Mucosa of descending colon (tissue), 3 donors: ENCODE data around the gene ATP8B4. TPM values are rescaled to one million over a fixed set of nuclear protein-coding genes. Genes with fewer than 3 reads are reported as not detected.
"Not testable (repeated sequence)": the region's sequence is repeated elsewhere in the genome, so short reads cannot be mapped to it uniquely, and the experiment has no call there.

Experiments
- ATAC-seq: fragments of 200-7000 bp; cut with Tn5 transposase; one replicate; pipeline ENCODE4 v1.9.1; 2020; ENCODE audit warnings: mild to moderate bottlenecking, moderate library complexity
- DNase-seq, 3 donors: peaks; one replicate each; pipeline ENCODE4 v3.0.0-alpha.2; 2020
- H3K36me3 ChIP-seq: fragments of 200-600 bp; one replicate; pipeline ENCODE4 v1.8.0; 2021; ENCODE audit warnings: low read depth, mild to moderate bottlenecking
- H3K4me1 ChIP-seq: fragments of 200-600 bp; one replicate; pipeline ENCODE4 v1.8.0; 2021; ENCODE audit warnings: low read depth, mild to moderate bottlenecking
- H3K4me3 ChIP-seq: fragments of 200-600 bp; one replicate; pipeline ENCODE4 v1.8.0; 2021; ENCODE audit warnings: mild to moderate bottlenecking
- H3K9me3 ChIP-seq: fragments of 200-600 bp; one replicate; pipeline ENCODE4 v1.8.0; 2021; ENCODE audit warnings: mild to moderate bottlenecking
- CTCF ChIP-seq: fragments of 200-600 bp; IDR thresholded peaks from one replicate; pipeline ENCODE4 v1.8.0; 2022; ENCODE audit warnings: antibody characterized with exemption, mild to moderate bottlenecking
- intact Hi-C, 2 donors: fragments of 100-400 bp; cut with DNase I in 1 of 2; cut with micrococcal nuclease in 1 of 2; formaldehyde crosslinking; loops; one replicate each; pipeline versions ENCODE4 v1.11.0 to v1.11.1; 2022; cut with DNase I, micrococcal nuclease
- total RNA-seq, 3 donors: library from RNA; stranded (reverse); fragmentation: NEBNext Ultra II Directional in 2 of 3; extraction: Animal tissue kit (Norgen Biotek cat#: 25700) in 2 of 3; gene quantifications; one replicate each; pipeline versions ENCODE4 v1.2.1 to v1.2.4, GENCODE V29; 2021 to 2023
- donor health status: DM: no; HTN: no; CAD: no; lungs with moderate emphysema.
- donor health status: DM: no; HTN: no; CAD: no.
- donor health status: DM: no; HTN: yes; CAD: no.

Gene ATP8B4
- total RNA-seq, 3 donors from 2014 or later, result 4.7 to 8.9 (median 7.4) TPM

- H3K9me3 ChIP-seq, result no peaks in the 10 kb centered on the region
These were observed 22.9 kb downstream of the ATP8B4 start for GRCh38 chr15:50095938-50096821.

GRCh38 chr15:50089386-50089785 lies 29.6 kb downstream of the ATP8B4 start:
- intact Hi-C loops, H3K9me3 ChIP-seq, H3K4me1 ChIP-seq, H3K4me3 ChIP-seq, H3K36me3 ChIP-seq, ATAC-seq, DNase-seq: not testable (repeated sequence)

More at GRCh38 chr15:50095938-50096821, 22.9 kb downstream of the ATP8B4 start:
- Histone ChIP-seq H3K36me3 (no peaks in the 10 kb centered on the region), H3K4me1 (peaks cover 6% of the 10 kb centered on the region), H3K4me3 (no peak overlapping the region)
- ATAC-seq, result peak; percentile 61
- no peak for DNase-seq
- no peak for TF ChIP-seq CTCF
- intact Hi-C loops, result no loop called here

GRCh38 chr15:50084932-50085331 lies 34.1 kb downstream of the ATP8B4 start:
- ATAC-seq, result no peak
- H3K9me3 ChIP-seq, result no peaks in the 10 kb centered on the region
- no peaks in the 10 kb centered on the region for H3K36me3 ChIP-seq
- no peaks in the 10 kb centered on the region for H3K4me1 ChIP-seq
- intact Hi-C loops, result no loop called here
- DNase-seq, result no peak
- no peak overlapping the region for H3K4me3 ChIP-seq
- no peak for TF ChIP-seq CTCF

- ATAC-seq (no peak), DNase-seq (no peak)
- no peaks in the 10 kb centered on the region for H3K36me3 ChIP-seq
- intact Hi-C loops, result no loop called here
- no peak overlapping the region for H3K4me3 ChIP-seq
- no peaks in the 10 kb centered on the region for H3K4me1 ChIP-seq
- no peak for TF ChIP-seq CTCF
- no peaks in the 10 kb centered on the region for H3K9me3 ChIP-seq
These were observed 35.5 kb downstream of the ATP8B4 start for GRCh38 chr15:50083424-50084025.

- Histone ChIP-seq H3K4me3 (no peak overlapping the region), H3K36me3 (no peaks in the 10 kb centered on the region), H3K4me1 (no peaks in the 10 kb centered on the region), H3K9me3 (no peaks in the 10 kb centered on the region)
- intact Hi-C loops, result no loop called here
- TF ChIP-seq CTCF, result no peak
- DNase-seq (no peak), ATAC-seq (no peak)
These were observed 37.0 kb downstream of the ATP8B4 start for GRCh38 chr15:50082066-50082465.

- DNase-seq (no peak), ATAC-seq (no peak)
- TF ChIP-seq CTCF, result no peak
- intact Hi-C loops, result no loop called here
- Histone ChIP-seq H3K9me3 (no peaks in the 10 kb centered on the region), H3K4me3 (no peak overlapping the region), H3K36me3 (no peaks in the 10 kb centered on the region), H3K4me1 (no peaks in the 10 kb centered on the region)
These were observed 41.4 kb downstream of the ATP8B4 start for GRCh38 chr15:50077651-50078050.
